Measurements from ENCODE around the gene CHIC2. TPM values are rescaled to one million over a fixed set of nuclear protein-coding genes. Genes with fewer than 3 reads are reported as not detected.
A peak's percentile ranks its signal among the peaks of the same experiment; 100 is the strongest.

The CHIC2 gene
- total RNA-seq, 3 donors from 2014 or later = 33.9 to 71.4 (median 47.5) TPM

- Histone ChIP-seq H3K9me3 (no peaks in the 10 kb centered on the region), H3K27me3 (no peaks in the 10 kb centered on the region), H3K4me3 (no peak overlapping the region), H3K36me3 (no peaks in the 10 kb centered on the region), H3K27ac (no peak overlapping the region), H3K4me1 (no peaks in the 10 kb centered on the region)
- intact Hi-C loops (cut with DNase I; ENCODE audit: low total_unique reads) = no loop called here
- DNase-seq (ENCODE audit: low spot score in 2 of 2) = no peak
- TF ChIP-seq POLR2A (IDR thresholded peaks at IDR 0.05) (no peak), POLR2AphosphoS5 (IDR thresholded peaks at IDR 0.05) (no peak)
- TF ChIP-seq, protein P1, sequence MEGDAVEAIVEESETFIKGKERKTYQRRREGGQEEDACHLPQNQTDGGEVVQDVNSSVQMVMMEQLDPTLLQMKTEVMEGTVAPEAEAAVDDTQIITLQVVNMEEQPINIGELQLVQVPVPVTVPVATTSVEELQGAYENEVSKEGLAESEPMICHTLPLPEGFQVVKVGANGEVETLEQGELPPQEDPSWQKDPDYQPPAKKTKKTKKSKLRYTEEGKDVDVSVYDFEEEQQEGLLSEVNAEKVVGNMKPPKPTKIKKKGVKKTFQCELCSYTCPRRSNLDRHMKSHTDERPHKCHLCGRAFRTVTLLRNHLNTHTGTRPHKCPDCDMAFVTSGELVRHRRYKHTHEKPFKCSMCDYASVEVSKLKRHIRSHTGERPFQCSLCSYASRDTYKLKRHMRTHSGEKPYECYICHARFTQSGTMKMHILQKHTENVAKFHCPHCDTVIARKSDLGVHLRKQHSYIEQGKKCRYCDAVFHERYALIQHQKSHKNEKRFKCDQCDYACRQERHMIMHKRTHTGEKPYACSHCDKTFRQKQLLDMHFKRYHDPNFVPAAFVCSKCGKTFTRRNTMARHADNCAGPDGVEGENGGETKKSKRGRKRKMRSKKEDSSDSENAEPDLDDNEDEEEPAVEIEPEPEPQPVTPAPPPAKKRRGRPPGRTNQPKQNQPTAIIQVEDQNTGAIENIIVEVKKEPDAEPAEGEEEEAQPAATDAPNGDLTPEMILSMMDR (IDR thresholded peaks at IDR 0.05) = no peak
Observed at GRCh38 chr4:54073271-54073880, 9.0 kb upstream of the CHIC2 start.

- Histone ChIP-seq H3K27ac (peak overlapping the region; percentile 86 to 98), H3K9me3 (no peaks in the 10 kb centered on the region), H3K27me3 (no peaks in the 10 kb centered on the region), H3K36me3 (no peaks in the 10 kb centered on the region), H3K4me1 (peaks cover 7 to 8% of the 10 kb centered on the region in 2 donors), H3K4me3 (no peak overlapping the region)
- intact Hi-C loops (cut with DNase I; ENCODE audit: low total_unique reads) = no loop called here
- TF ChIP-seq POLR2AphosphoS5 (IDR thresholded peaks at IDR 0.05) (no peak), POLR2A (IDR thresholded peaks at IDR 0.05) (no peak)
- TF ChIP-seq, protein P1 (IDR thresholded peaks at IDR 0.05) = no peak
- peak in 1 of 2 donors; percentile 44 for DNase-seq (ENCODE audit: low spot score in 2 of 2)
Observed at GRCh38 chr4:54067166-54067565, 2.8 kb upstream of the CHIC2 start.

GRCh38 chr4:54066718-54067129 lies 2.3 kb upstream of the CHIC2 start:
- DNase-seq (ENCODE audit: low spot score in 2 of 2) = no peak
- Histone ChIP-seq H3K4me3 (no peak overlapping the region), H3K36me3 (no peaks in the 10 kb centered on the region), H3K4me1 (peaks cover 7 to 8% of the 10 kb centered on the region in 2 donors), H3K27ac (peak overlapping the region; percentile 86 to 98), H3K9me3 (no peaks in the 10 kb centered on the region), H3K27me3 (no peaks in the 10 kb centered on the region)
- no peak for TF ChIP-seq POLR2AphosphoS5 (IDR thresholded peaks at IDR 0.05)
- no peak for TF ChIP-seq POLR2A (IDR thresholded peaks at IDR 0.05)
- TF ChIP-seq, protein P1 (IDR thresholded peaks at IDR 0.05) = no peak
- intact Hi-C loops (cut with DNase I; ENCODE audit: low total_unique reads) = no loop called here

GRCh38 chr4:54066088-54066415 lies 1.6 kb upstream of the CHIC2 start:
- H3K4me1 ChIP-seq = peaks cover 7 to 8% of the 10 kb centered on the region in 2 donors
- DNase-seq (ENCODE audit: low spot score in 2 of 2) = no peak
- no peaks in the 10 kb centered on the region for H3K36me3 ChIP-seq
- no peak for TF ChIP-seq POLR2A (IDR thresholded peaks at IDR 0.05)
- no peak for TF ChIP-seq POLR2AphosphoS5 (IDR thresholded peaks at IDR 0.05)
- TF ChIP-seq, protein P1 (IDR thresholded peaks at IDR 0.05) = no peak
- no peaks in the 10 kb centered on the region for H3K27me3 ChIP-seq
- peak overlapping the region; percentile 98 to 99 for H3K27ac ChIP-seq
- intact Hi-C loops (cut with DNase I; ENCODE audit: low total_unique reads) = no loop called here
- H3K4me3 ChIP-seq = no peak overlapping the region
- no peaks in the 10 kb centered on the region for H3K9me3 ChIP-seq

GRCh38 chr4:54065282-54066087 lies 1.1 kb upstream of the CHIC2 start:
- TF ChIP-seq POLR2A (IDR thresholded peaks at IDR 0.05) = no peak
- peak in 1 of 3 donors; percentile 34 for TF ChIP-seq POLR2AphosphoS5 (IDR thresholded peaks at IDR 0.05)
- TF ChIP-seq, protein P1 (IDR thresholded peaks at IDR 0.05) = no peak
- peak overlapping the region; percentile 98 to 99 for H3K27ac ChIP-seq
- no peak for DNase-seq (ENCODE audit: low spot score in 2 of 2)
- H3K4me3 ChIP-seq = peak overlapping the region; percentile 85 to 99 (median 98)
- H3K36me3 ChIP-seq = no peaks in the 10 kb centered on the region
- intact Hi-C loops (cut with DNase I; ENCODE audit: low total_unique reads) = no loop called here
- H3K4me1 ChIP-seq = peaks cover 7 to 8% of the 10 kb centered on the region in 2 donors
- no peaks in the 10 kb centered on the region for H3K27me3 ChIP-seq
- no peaks in the 10 kb centered on the region for H3K9me3 ChIP-seq
